Activated T-helper 1 cell treated with anti-CD3 and anti-CD28 coated beads, Interleukin-2, amount 50 U/mL, for 16 hours (primary cell): Measurements from ENCODE around the gene PRR20E.
"Not testable (repeated sequence)": the region's sequence is repeated elsewhere in the genome, so short reads cannot be mapped to it uniquely, and the experiment has no call there.

ENCODE experiments used
- DNase-seq, 2 donors: peaks; one replicate each; pipeline ENCODE4 v3.0.0-alpha.2; 2020; ENCODE audit warnings: low read depth in 1 of 2, low spot score in 1 of 2

The PRR20E gene

DNA sequence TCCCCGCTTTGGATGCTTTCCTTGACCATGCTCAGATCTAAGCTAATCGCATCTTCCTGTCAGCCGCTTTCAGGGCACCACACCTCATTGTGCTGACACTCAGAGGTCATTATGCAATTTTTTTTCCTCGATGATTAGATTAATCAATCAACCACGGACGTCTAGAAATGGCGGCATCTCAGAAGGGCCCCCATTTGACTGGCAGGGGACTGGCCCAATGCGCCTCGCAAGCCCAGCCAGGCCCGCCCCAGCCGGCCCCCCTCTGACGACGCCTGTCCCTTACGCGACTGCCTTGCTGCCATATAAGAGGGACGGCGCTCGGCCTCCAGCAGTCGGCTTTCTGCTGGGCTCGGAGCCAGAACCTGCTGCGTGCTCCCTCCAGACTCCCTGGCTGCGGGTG is at the start of gene PRR20E:
Gene PRR20E (plus strand): TSS at position 301 of the 400 bp plus-strand sequence. CDS start 387 bp downstream, outside the sequence.
- not testable (repeated sequence) for DNase-seq

DNA sequence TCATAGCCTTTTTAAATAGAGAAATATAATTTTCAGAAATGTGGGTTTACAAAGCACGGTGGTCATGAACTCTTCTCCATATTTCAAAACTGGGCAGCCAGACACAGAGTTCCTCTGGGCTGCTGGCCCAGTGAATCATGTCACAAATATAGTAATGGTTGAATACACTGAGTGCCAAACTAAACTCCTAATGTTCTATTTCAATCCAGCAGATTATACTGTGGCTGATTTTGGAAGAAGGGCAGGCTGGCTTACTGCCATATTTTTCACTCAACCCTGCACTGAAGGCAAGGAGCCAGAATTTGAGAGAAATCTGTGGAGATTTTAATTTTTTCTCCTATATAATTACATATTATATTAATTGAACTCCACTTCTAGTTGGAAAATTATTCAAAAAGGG is 43.3 kb upstream of the PRR20E start:
- no peak for DNase-seq

DNA sequence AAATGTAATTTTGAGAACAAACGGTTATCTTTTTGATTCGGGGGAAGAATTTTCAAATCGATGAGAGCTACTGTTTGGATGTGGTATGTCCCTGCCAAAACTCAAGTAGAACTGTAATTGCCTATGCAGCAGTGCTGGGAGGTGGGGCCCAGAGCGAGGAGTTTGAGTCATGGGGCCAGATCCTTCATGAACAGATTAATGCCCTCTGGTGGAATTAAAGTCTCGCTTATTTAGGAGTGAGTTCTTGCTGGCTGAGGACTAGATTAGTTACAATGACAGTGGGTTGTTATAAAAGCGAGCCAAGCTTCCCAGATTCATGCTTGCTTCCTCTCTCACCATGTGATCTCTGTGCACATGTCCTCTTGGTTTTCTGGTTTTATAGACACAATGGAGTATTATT is 38.1 kb upstream of the PRR20E start:
- no peak for DNase-seq

GRCh38 chr13:57136093-57136492 is 30.9 kb upstream of the PRR20E start:
- no peak for DNase-seq

GRCh38 chr13:57137585-57137984 is 29.4 kb upstream of the PRR20E start:
- no peak for DNase-seq

GRCh38 chr13:57138988-57139387 is 28.0 kb upstream of the PRR20E start:
- DNase-seq: no peak

- DNase-seq: not testable (repeated sequence)
Measured at GRCh38 chr13:57139781-57140180, 27.2 kb upstream of the PRR20E start.

DNA sequence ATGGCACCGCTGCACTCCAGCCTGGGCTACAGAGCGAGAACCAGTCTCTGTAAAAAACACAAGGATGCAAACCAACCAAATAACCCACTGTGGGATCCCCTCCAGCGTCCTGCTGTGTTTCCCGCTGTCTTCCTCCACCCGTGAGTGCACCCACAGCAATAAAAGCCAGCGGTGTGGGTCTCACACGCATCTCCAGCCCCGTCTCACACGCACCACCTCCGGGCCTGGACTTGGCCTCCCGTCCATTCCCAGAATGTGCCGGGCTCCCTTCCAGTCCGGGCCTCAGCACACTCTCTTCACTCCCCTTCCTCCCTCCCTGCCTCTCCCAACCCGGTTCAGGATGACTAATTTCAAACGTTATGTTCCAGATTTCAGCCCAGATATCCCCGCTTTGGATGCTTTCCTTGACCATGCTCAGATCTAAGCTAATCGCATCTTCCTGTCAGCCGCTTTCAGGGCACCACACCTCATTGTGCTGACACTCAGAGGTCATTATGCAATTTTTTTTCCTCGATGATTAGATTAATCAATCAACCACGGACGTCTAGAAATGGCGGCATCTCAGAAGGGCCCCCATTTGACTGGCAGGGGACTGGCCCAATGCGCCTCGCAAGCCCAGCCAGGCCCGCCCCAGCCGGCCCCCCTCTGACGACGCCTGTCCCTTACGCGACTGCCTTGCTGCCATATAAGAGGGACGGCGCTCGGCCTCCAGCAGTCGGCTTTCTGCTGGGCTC is 26.6 kb upstream of the PRR20E start, which contains the start of gene PRR20A:
Gene PRR20A (plus strand): TSS at position 684 of the 734 bp plus-strand sequence. CDS start 387 bp downstream, outside the sequence.
- DNase-seq: not testable (repeated sequence)

DNA sequence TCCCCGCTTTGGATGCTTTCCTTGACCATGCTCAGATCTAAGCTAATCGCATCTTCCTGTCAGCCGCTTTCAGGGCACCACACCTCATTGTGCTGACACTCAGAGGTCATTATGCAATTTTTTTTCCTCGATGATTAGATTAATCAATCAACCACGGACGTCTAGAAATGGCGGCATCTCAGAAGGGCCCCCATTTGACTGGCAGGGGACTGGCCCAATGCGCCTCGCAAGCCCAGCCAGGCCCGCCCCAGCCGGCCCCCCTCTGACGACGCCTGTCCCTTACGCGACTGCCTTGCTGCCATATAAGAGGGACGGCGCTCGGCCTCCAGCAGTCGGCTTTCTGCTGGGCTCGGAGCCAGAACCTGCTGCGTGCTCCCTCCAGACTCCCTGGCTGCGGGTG is 19.8 kb upstream of the PRR20E start, which contains the start of gene PRR20B:
Gene PRR20B (plus strand): TSS at position 301 of the 400 bp plus-strand sequence. CDS start 387 bp downstream, outside the sequence.
- DNase-seq: not testable (repeated sequence)

DNA sequence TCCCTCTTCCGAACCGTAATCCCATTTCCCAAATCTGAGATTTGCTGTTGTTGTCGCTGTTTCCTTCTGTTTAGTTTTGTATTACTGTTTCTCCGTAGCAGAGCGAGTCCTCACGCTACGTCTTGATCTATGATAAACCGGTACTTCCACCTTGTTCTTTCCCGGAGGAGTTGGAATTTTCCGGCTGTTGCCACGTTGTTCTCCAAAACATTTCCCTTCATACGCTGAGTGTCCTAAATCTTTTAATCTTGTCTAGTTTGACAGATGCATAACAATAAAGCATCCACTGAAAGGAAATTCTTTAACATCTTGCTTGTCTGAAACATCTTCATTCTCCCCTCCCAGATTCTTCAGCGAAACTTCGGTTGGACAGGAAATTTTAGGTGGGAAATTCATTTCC is 18.9 kb upstream of the PRR20E start:
- DNase-seq: not testable (repeated sequence)

GRCh38 chr13:57153761-57154160 is 13.2 kb upstream of the PRR20E start, which contains the start of gene PRR20C:
PRR20C (plus strand) TSS chr13:57154061; CDS start chr13:57154448, 387 bp downstream.
- not testable (repeated sequence) for DNase-seq

DNA sequence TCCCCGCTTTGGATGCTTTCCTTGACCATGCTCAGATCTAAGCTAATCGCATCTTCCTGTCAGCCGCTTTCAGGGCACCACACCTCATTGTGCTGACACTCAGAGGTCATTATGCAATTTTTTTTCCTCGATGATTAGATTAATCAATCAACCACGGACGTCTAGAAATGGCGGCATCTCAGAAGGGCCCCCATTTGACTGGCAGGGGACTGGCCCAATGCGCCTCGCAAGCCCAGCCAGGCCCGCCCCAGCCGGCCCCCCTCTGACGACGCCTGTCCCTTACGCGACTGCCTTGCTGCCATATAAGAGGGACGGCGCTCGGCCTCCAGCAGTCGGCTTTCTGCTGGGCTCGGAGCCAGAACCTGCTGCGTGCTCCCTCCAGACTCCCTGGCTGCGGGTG is 6.7 kb upstream of the PRR20E start, which contains the start of gene PRR20D:
Gene PRR20D (plus strand): TSS at position 301 of the 400 bp plus-strand sequence. CDS start 387 bp downstream, outside the sequence.
- DNase-seq: not testable (repeated sequence)

- DNase-seq: no peak
Measured at GRCh38 chr13:57191667-57192066, 24.7 kb downstream of the PRR20E start.

DNA sequence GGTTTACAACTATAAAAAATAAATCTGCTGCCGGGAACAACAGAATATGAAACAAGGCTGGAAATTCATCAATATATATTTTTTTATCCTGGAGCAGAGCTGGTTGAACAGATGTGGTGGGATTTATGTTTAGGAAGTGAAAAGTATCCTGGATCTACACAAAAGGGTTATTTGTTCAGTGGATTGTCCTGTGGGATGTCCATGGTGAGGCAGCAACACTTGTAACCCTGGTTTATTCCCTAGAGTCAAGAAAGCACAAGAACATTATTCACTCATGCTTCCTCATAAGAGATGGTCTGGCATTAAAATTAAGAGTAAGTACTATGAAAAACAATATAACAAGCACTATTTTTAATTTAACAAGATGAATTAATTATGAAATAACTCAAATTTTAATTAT is 46.0 kb downstream of the PRR20E start:
- DNase-seq: no peak
